ENCODE data around the gene PTPRG. TPM values are rescaled to one million over a fixed set of nuclear protein-coding genes. Genes with fewer than 3 reads are reported as not detected.

PTPRG gene
- total RNA-seq, 1 donor, result 41.0 TPM

- H3K4me3 ChIP-seq (ENCODE audit: low read depth, low read length), result no peak overlapping the region
- DNase-seq (ENCODE audit: low read depth), result peak; percentile 22
- TF ChIP-seq CTCF (IDR thresholded peaks at IDR 0.05; ENCODE audit: insufficient read depth, low read depth, low read length), result peak; percentile 54
Measured at GRCh38 chr3:62332835-62333244, 771.5 kb downstream of the PTPRG start.

- H3K4me3 ChIP-seq (ENCODE audit: low read depth, low read length), result no peak overlapping the region
- no peak for TF ChIP-seq CTCF (IDR thresholded peaks at IDR 0.05; ENCODE audit: insufficient read depth, low read depth, low read length)
- no peak for DNase-seq (ENCODE audit: low read depth)
Measured at GRCh38 chr3:62335196-62335595, 773.8 kb downstream of the PTPRG start.

- no peak for TF ChIP-seq CTCF (IDR thresholded peaks at IDR 0.05; ENCODE audit: insufficient read depth, low read depth, low read length)
Measured at GRCh38 chr3:62343755-62344154, 782.4 kb downstream of the PTPRG start.

More at GRCh38 chr3:62343755-62344154, 782.4 kb downstream of the PTPRG start:
- DNase-seq (ENCODE audit: low read depth), result no peak
- no peak overlapping the region for H3K4me3 ChIP-seq (ENCODE audit: low read depth, low read length)

Small RNA genes lying within 50 kb of the gene (small RNA-seq; reads per million reads assigned to genes)
- gene RF00019, result not detected
- not detected for gene RNU2-10P
